ENCODE data around the gene TRIM21.

DNA sequence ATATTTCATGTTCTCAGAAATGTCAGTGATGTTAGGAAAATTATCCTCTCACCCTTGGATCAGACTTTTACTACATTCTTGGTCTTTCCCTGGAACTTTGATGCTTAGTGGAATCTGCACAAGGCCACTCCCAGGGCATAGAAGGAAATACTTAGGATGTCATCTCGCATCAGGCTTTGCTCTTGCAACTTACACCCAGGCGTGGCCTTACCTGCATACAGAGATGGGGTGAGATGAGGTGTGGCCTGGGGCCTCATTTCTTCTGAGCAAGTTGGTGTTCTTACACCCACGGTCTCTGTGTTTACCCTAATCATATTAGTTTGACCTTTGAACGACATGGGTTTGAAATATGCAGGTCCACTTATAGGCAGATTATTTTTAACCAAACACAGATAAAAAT is 36.5 kb upstream of the TRIM21 start:
- TF ChIP-seq POLR2AphosphoS5 (IDR thresholded peaks at IDR 0.05; ENCODE audit: borderline replicate concordance, low read depth, low read length) (no peak), EZH2 (IDR thresholded peaks at IDR 0.05) (no peak), FOXP2 (optimal IDR thresholded peaks at IDR 0.05; ENCODE audit: control extremely low read depth, extremely low read length, insufficient read depth) (no peak)
